T-cell (primary cell): ENCODE data around the gene URAD. TPM values are rescaled to one million over a fixed set of nuclear protein-coding genes. Genes with fewer than 3 reads are reported as not detected.
A peak's percentile ranks its signal among the peaks of the same experiment; 100 is the strongest.

Source experiments
- ATAC-seq, 4 experiments: fragments of 200-7000 bp in 3 of 4; fragments of 150-1000 bp in 1 of 4; cut with Tn5 transposase; replicated peaks in 1 of 4; 1 replicate in 3 of 4; 2 replicates in 1 of 4; pipeline ENCODE4 v1.10.0; 2021; ENCODE audit warnings: moderate library complexity in 3 of 4, mild to moderate bottlenecking in 2 of 4, moderate number of reproducible peaks in 1 of 4
- CTCF ChIA-PET, 2 donors: fragments of 300-600 bp; sonication (Branson Sonifier 250); formaldehyde crosslinking; loops; one replicate each; lab custom pipeline; 2022; ENCODE audit warnings: antibody characterized with exemption in 2 of 2; lab: Charles Lee
- POLR2A ChIA-PET, 2 donors: fragments of 300-600 bp; sonication (Branson Sonifier 250); formaldehyde crosslinking; loops; one replicate each; lab custom pipeline; 2022; ENCODE audit warnings: antibody characterized with exemption in 2 of 2; lab: Charles Lee
- DNase-seq, 35 experiments: peaks; one replicate each; pipeline versions ENCODE4 v3.0.0 to v3.0.0-alpha.2; 2013 to 2023
- H3K27ac ChIP-seq: one replicate; pipeline ENCODE4 v1.5.1; 2013; ENCODE audit warnings: low read length
- H3K27me3 ChIP-seq, 2 experiments: replicated peaks in 1 of 2; 1 replicate in 1 of 2; 2 replicates in 1 of 2; pipeline versions ENCODE4 v1.6.1 to v1.7.0; 2013; ENCODE audit warnings: low read length in 1 of 2, mixed read lengths in 1 of 2; ENCODE audit not compliant: control insufficient read depth in 2 of 2, insufficient read depth in 2 of 2; ENCODE audit errors: extremely low read depth in 1 of 2
- H3K36me3 ChIP-seq, 2 donors: 1 replicate in 1 of 2; 2 replicates in 1 of 2; pipeline versions ENCODE4 v1.6.1 to v1.7.0; 2013; ENCODE audit warnings: low read length in 1 of 2; ENCODE audit not compliant: control insufficient read depth in 2 of 2, insufficient read depth in 1 of 2; ENCODE audit errors: extremely low read depth in 1 of 2
- H3K4me1 ChIP-seq, 2 experiments: 1 replicate in 1 of 2; 2 replicates in 1 of 2; pipeline versions ENCODE4 v1.6.1 to v1.7.0; 2013; ENCODE audit warnings: low read length in 2 of 2, mixed read lengths in 1 of 2; ENCODE audit not compliant: insufficient read depth in 2 of 2, control insufficient read depth in 1 of 2; ENCODE audit errors: extremely low read depth in 1 of 2
- H3K4me3 ChIP-seq, 2 donors: 1 replicate in 1 of 2; 2 replicates in 1 of 2; pipeline versions ENCODE4 v1.5.1 to v1.7.0; 2013; ENCODE audit warnings: mild to moderate bottlenecking in 2 of 2, low read length in 1 of 2, moderate library complexity in 1 of 2; ENCODE audit not compliant: control insufficient read depth in 1 of 2; ENCODE audit errors: extremely low read depth in 1 of 2
- H3K9me3 ChIP-seq: 2 replicates; pipeline ENCODE4 v1.7.0; 2013
- H3K27ac Mint-ChIP-seq, 2 donors: one replicate each; pipeline ENCODE4 v1.8.0; 2020 to 2021; ENCODE audit warnings: mild to moderate bottlenecking in 2 of 2, mixed read lengths in 2 of 2
- H3K27me3 Mint-ChIP-seq, 2 donors: one replicate each; pipeline ENCODE4 v1.8.0; 2021 to 2022; ENCODE audit warnings: mixed read lengths in 2 of 2
- H3K36me3 Mint-ChIP-seq: one replicate; pipeline ENCODE4 v1.8.0; 2021; ENCODE audit warnings: mixed read lengths
- H3K4me1 Mint-ChIP-seq, 3 donors: one replicate each; pipeline ENCODE4 v1.8.0; 2020 to 2022; ENCODE audit warnings: mixed read lengths in 3 of 3, mild to moderate bottlenecking in 1 of 3
- H3K4me3 Mint-ChIP-seq, 3 donors: one replicate each; pipeline ENCODE4 v1.8.0; 2020 to 2022; ENCODE audit warnings: mild to moderate bottlenecking in 3 of 3, mixed read lengths in 3 of 3, moderate library complexity in 3 of 3
- H3K9me3 Mint-ChIP-seq, 3 donors: one replicate each; pipeline ENCODE4 v1.8.0; 2020 to 2022; ENCODE audit warnings: mixed read lengths in 3 of 3
- WGBS: methylation state at CpG from one replicate; pipeline ENCODE4 v1.1.5; 2013; ENCODE audit warnings: missing lambda C conversion rate; ENCODE audit not compliant: insufficient coverage; 5-methylcytosine and 5-hydroxymethylcytosine counted together
- total RNA-seq, 35 experiments: library from RNA in 6 of 35; stranded (reverse) in 6 of 35; fragments of 120-200 nt in 1 of 35; gene quantifications; one replicate each; pipeline versions ENCODE4 v1.2.1 to v1.2.4 and lab custom pipeline; 2013 to 2026

The URAD gene
- total RNA-seq, 5 donors from 2014 or later (not counting 1 experiment from before 2014, with no cell fraction given) = not detected

DNA sequence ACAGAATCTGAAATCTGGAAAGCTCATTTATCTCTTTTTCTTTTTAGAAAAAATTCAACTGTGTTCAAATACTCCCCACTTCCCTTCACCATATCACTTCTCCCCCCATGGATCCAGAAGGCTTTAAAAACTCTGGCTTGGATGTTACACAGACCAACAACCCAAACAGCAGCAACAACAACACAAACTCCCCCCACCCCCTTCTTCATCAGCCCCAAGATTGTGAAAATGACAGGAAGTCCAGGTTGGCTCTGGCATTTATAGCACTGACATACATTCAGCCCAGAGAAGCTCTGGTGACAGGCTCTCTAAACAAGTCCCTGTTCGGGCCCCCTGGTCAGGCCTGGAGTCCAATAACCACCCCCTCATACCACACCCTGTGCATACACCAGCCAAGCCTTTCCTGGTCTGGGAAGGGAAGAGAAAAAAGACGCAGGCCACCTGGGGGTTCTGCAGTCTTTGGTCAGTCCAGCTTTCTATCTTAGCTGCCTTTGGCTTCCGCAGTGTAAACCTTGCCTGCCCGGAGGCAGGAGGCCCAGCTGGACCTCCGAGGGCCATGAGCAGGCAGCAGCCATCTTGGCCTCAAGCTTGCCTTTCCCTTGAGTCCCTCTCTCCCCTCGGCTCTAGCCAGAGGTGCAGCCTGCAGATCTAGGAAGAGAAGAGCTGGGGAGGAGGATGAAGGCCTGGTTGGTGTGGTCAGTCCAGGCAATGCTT lies 26.2 kb downstream of the URAD start:
- Histone ChIP-seq H3K27me3 (peaks cover 17 to 83% of the 10 kb centered on the region in 2 experiments), H3K36me3 (no peaks in the 10 kb centered on the region), H3K27ac (no peak overlapping the region), H3K4me1 (peaks cover 0 to 20% of the 10 kb centered on the region in 2 experiments), H3K4me3 (no peak overlapping the region), H3K9me3 (no peaks in the 10 kb centered on the region)
- H3K4me3 Mint-ChIP-seq = no peak overlapping the region
- H3K9me3 Mint-ChIP-seq = no peaks in the 10 kb centered on the region
- peaks cover 49 to 87% of the 10 kb centered on the region in 2 donors for H3K27me3 Mint-ChIP-seq
- ChIA-PET CTCF (interaction anchor here in 1 of 2 donors (0.6 kb wide), 1 partner anchor 39 kb away, joined by 5 read pairs; no protein-coding TSS in a partner anchor), POLR2A (no interaction called here)
- WGBS = 69% methylated on average over 4 of the region's 6 CpGs
- H3K36me3 Mint-ChIP-seq = no peaks in the 10 kb centered on the region
- DNase-seq (no peak), ATAC-seq (no peak)
- peaks cover 4 to 23% (median 21%) of the 10 kb centered on the region in 3 donors for H3K4me1 Mint-ChIP-seq
- H3K27ac Mint-ChIP-seq = no peak overlapping the region

- H3K4me3 Mint-ChIP-seq = peak overlapping the region in 1 of 3 donors; percentile 56
Observed at GRCh38 chr13:27961227-27962085, 27.0 kb downstream of the URAD start.

GRCh38 chr13:27960362-27961226 lies 27.9 kb downstream of the URAD start:
- Mint-ChIP-seq H3K27ac (no peak overlapping the region), H3K4me1 (peaks cover 0 to 17% (median 15%) of the 10 kb centered on the region in 3 donors), H3K4me3 (peak overlapping the region; percentile 21 to 56 (median 41)), H3K27me3 (peaks cover 51 to 88% of the 10 kb centered on the region in 2 donors), H3K9me3 (no peaks in the 10 kb centered on the region), H3K36me3 (no peaks in the 10 kb centered on the region)
- Histone ChIP-seq H3K4me1 (peaks cover 0 to 12% of the 10 kb centered on the region in 2 experiments), H3K4me3 (peak overlapping the region; percentile 7 to 53), H3K9me3 (no peaks in the 10 kb centered on the region), H3K27ac (no peak overlapping the region), H3K36me3 (no peaks in the 10 kb centered on the region), H3K27me3 (peaks cover 25 to 72% of the 10 kb centered on the region in 2 experiments)
- DNase-seq (peak in 1 of 35 experiments; percentile 16), ATAC-seq (peak in 3 of 4 experiments; percentile 16 to 18 (median 17))
- WGBS = 3% methylated on average over 62 of the region's 73 CpGs
- ChIA-PET POLR2A (no interaction called here), CTCF (no interaction called here)

More at GRCh38 chr13:27961227-27962085, 27.0 kb downstream of the URAD start:
- Histone ChIP-seq H3K27me3 (peaks cover 23 to 75% of the 10 kb centered on the region in 2 experiments), H3K9me3 (no peaks in the 10 kb centered on the region), H3K4me1 (peaks cover 0 to 16% of the 10 kb centered on the region in 2 experiments), H3K27ac (no peak overlapping the region), H3K4me3 (peak overlapping the region in 1 of 2 donors; percentile 53), H3K36me3 (no peaks in the 10 kb centered on the region)
- H3K4me1 Mint-ChIP-seq = peaks cover 4 to 20% (median 18%) of the 10 kb centered on the region in 3 donors
- 4% methylated on average over 14 of the region's 25 CpGs for WGBS
- DNase-seq = no peak
- POLR2A ChIA-PET = no interaction called here
- H3K36me3 Mint-ChIP-seq = no peaks in the 10 kb centered on the region
- H3K27me3 Mint-ChIP-seq = peaks cover 50 to 88% of the 10 kb centered on the region in 2 donors
- H3K27ac Mint-ChIP-seq = no peak overlapping the region
- no peaks in the 10 kb centered on the region for H3K9me3 Mint-ChIP-seq
- ATAC-seq = no peak
- CTCF ChIA-PET = interaction anchor here in 1 of 2 donors (0.6 kb wide), 1 partner anchor 38 kb away, joined by 5 read pairs; no protein-coding TSS in a partner anchor

GRCh38 chr13:27959976-27960361 lies 28.5 kb downstream of the URAD start:
- no peaks in the 10 kb centered on the region for H3K36me3 Mint-ChIP-seq
- H3K4me1 Mint-ChIP-seq = peaks cover 0 to 20% (median 15%) of the 10 kb centered on the region in 3 donors
- ATAC-seq (no peak), DNase-seq (no peak)
- no peak overlapping the region for H3K27ac Mint-ChIP-seq
- H3K27me3 ChIP-seq = peaks cover 26 to 66% of the 10 kb centered on the region in 2 experiments
- peaks cover 0 to 12% of the 10 kb centered on the region in 2 experiments for H3K4me1 ChIP-seq
- peak overlapping the region; percentile 7 to 25 for H3K4me3 ChIP-seq
- 14% methylated on average over 8 of the region's 14 CpGs for WGBS
- H3K36me3 ChIP-seq = no peaks in the 10 kb centered on the region
- ChIA-PET CTCF (no interaction called here), POLR2A (no interaction called here)
- no peaks in the 10 kb centered on the region for H3K9me3 Mint-ChIP-seq
- peak overlapping the region; percentile 0 to 56 (median 41) for H3K4me3 Mint-ChIP-seq
- no peaks in the 10 kb centered on the region for H3K9me3 ChIP-seq
- peaks cover 53 to 88% of the 10 kb centered on the region in 2 donors for H3K27me3 Mint-ChIP-seq
- H3K27ac ChIP-seq = no peak overlapping the region

DNA sequence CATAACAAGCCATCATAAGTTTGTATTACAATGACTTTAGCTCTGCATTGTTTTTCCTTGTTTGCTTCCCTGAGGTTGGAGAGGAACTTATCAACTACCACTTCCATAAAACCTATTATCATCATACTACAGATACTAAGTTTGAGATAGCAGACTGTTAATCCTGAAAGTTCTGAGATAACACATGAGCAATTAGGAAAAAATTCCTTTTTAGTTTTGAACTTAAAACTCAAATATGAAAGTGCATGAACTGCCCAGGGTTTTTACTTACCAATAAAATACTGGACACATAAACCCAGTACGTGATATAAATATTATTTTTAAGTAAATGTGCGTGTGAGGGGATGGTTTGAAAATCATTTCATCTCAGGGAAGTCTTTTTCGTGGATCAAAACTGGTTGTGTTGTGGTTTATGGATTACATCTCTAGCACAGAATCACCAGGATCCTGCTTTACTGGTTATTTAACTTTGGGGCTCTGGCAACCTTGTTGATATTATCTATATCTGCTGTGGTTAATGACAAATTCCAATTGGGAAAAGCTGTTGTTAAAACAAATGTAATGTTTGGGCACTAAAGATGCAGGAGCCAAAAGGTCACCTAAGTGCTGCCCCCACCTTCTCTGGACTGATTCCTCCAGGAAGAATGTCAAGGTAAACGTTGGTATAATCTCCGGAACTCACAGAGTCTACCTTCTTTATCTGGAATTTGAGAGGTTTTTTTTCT lies 31.8 kb downstream of the URAD start:
- no CpG with 5 or more reads among the region's 5 CpGs for WGBS
- Mint-ChIP-seq H3K27me3 (peaks cover 48 to 76% of the 10 kb centered on the region in 2 donors), H3K4me1 (peaks cover 6 to 26% (median 25%) of the 10 kb centered on the region in 3 donors), H3K9me3 (no peaks in the 10 kb centered on the region), H3K27ac (no peak overlapping the region), H3K36me3 (no peaks in the 10 kb centered on the region), H3K4me3 (no peak overlapping the region)
- no peaks in the 10 kb centered on the region for H3K9me3 ChIP-seq
- POLR2A ChIA-PET = interaction anchor here in 1 of 2 donors (0.6 kb wide), 1 partner anchor 23 kb away, joined by 3 read pairs; no protein-coding TSS in a partner anchor
- H3K4me3 ChIP-seq = no peak overlapping the region
- H3K27ac ChIP-seq = no peak overlapping the region
- ATAC-seq = no peak
- peaks cover 0 to 31% of the 10 kb centered on the region in 2 experiments for H3K4me1 ChIP-seq
- CTCF ChIA-PET = interaction anchor here in 1 of 2 donors (1.0 to 1.2 kb wide), 2 partner anchors 11 to 585 kb away, joined by 3 read pairs; no protein-coding TSS in a partner anchor
- DNase-seq = no peak
- H3K36me3 ChIP-seq = no peaks in the 10 kb centered on the region
- H3K27me3 ChIP-seq = peaks cover 23 to 60% of the 10 kb centered on the region in 2 experiments
